Measurements from ENCODE around the gene EXD2. TPM values are rescaled to one million over a fixed set of nuclear protein-coding genes. Genes with fewer than 3 reads are reported as not detected.
"Not testable (repeated sequence)": the region's sequence is repeated elsewhere in the genome, so short reads cannot be mapped to it uniquely, and the experiment has no call there.

The EXD2 gene
- polyA plus RNA-seq, 1 donor = 35.6 TPM

- DNase-seq = no peak
Observed at GRCh38 chr14:69193721-69194120, 2.4 kb downstream of the EXD2 start.

DNA sequence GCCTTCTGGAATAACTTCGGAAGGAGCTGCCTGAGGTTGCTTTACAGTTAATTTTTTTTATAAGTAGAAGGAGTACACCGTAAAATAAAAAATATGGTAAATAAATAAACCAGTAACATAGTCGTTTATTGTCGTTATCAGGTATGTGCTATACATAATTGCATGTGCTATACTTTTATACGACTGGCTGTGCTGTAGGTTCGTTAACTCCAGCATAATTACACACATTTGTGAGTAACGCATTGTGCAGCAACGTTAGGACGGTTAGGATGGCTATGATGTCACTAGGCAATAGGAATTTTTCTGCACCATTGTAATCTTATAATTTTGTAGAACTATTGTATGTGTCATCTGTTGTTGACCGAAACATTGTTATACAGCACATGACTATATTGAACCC lies 8.5 kb downstream of the EXD2 start:
- DNase-seq = no peak

DNA sequence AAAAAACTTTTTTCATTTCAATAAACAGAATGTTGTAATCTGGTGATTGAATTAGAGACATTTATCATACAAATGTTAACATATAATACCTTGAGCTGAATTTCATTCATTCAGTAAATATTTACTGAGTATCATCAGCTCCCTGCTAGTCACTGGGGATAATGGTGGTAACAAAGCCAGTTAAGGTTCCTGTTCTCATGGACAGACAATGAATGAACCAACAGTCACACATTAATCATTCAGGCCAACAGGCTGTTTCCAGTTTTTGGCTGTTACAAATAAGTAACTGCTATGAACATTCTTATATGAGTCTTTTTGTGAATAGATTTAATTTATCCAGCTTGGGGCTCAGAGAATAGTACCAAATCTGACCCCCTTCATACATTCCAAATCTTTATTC lies 13.5 kb downstream of the EXD2 start:
- DNase-seq = no peak

DNA sequence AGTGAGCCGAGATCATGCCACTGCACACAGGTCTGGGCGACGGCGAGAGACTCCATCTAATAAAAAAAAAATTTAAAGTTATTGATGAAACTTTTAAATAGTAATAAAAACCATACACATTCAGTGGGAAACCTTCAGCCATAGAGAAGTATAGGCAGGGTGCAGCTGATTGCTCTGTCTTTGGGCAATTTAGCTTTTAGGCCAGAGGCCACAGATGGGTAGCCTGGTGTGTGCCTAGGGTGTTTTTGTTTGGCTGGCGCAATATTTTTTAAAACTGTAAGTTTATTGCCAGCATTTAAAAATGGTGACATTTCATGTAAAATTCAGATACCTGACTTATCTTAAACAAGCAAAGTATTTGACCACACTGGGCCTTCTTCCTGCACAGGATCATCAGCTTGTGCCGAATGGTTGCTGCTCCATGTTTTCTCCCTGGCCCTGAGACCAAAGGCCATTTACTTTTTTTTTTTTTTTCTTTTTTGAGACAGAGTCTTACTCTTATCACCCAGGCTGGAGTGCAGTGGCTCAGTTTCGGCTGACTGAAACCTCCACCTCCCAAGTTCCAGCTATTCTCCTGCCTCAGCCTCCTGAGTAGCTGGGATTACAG lies 16.2 kb downstream of the EXD2 start:
- DNase-seq = no peak

- DNase-seq = no peak
Observed at GRCh38 chr14:69208666-69209065, 17.4 kb downstream of the EXD2 start.

GRCh38 chr14:69214393-69214792 lies 23.1 kb downstream of the EXD2 start:
- DNase-seq = peak; percentile 53

DNA sequence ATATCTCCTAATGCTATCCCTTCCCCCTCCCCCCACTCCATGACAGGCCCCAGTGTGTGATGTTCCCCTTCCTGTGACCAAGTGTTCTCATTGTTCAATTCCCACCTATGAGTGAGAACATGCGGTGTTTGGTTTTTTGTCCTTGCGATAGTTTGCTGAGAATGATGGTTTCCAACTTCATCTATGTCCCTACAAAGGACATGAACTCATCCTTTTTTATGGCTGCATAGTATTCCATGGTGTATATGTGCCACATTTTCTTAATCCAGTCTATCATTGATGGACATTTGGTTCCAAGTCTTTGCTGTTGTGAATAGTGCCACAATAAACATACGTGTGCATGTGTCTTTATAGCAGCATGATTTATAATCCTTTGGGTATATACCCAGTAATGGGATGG lies 26.4 kb downstream of the EXD2 start:
- DNase-seq = not testable (repeated sequence)

GRCh38 chr14:69224946-69225345 lies 33.6 kb downstream of the EXD2 start:
- no peak for DNase-seq

DNA sequence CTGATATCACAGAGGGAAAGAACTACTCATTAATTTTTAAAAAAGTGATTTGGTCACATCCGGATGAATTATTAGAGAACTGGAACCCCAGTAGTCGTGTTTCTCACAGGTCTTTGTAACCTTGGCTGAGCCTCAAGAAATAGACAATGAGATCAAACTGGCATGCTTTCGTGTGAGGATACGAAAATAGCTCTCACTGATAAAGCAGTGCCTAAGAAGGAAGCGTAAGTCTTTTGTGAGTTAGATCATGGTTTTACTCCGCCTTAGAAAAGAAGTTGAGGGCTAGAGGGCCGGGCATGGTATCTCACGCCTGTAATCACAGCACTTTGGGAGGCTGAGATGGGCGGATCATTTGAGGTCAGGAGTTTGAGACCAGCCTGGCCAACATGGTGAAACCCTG lies 34.9 kb downstream of the EXD2 start:
- no peak for DNase-seq

- DNase-seq = no peak
Observed at GRCh38 chr14:69226736-69227135, 35.4 kb downstream of the EXD2 start.

- no peak for DNase-seq
Observed at GRCh38 chr14:69231486-69231885, 40.2 kb downstream of the EXD2 start.

- no peak for DNase-seq
Observed at GRCh38 chr14:69232388-69232787, 41.1 kb downstream of the EXD2 start.

- no peak for DNase-seq
Observed at GRCh38 chr14:69234106-69234505, 42.8 kb downstream of the EXD2 start.

GRCh38 chr14:69235708-69236107 lies 44.4 kb downstream of the EXD2 start:
- DNase-seq = no peak

GRCh38 chr14:69237142-69237541 lies 45.8 kb downstream of the EXD2 start:
- DNase-seq = no peak

DNA sequence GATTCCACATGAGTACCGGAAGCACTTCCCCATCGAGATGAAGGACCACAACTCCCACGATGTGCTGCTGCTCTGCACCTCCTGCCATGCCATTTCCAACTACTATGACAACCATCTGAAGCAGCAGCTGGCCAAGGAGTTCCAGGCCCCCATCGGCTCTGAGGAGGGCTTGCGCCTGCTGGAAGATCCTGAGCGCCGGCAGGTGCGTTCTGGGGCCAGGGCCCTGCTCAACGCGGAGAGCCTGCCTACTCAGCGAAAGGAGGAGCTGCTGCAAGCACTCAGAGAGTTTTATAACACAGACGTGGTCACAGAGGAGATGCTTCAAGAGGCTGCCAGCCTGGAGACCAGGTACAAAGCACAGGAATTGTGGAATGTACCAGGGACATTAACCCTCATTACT lies 46.3 kb downstream of the EXD2 start:
- no peak for DNase-seq

DNA sequence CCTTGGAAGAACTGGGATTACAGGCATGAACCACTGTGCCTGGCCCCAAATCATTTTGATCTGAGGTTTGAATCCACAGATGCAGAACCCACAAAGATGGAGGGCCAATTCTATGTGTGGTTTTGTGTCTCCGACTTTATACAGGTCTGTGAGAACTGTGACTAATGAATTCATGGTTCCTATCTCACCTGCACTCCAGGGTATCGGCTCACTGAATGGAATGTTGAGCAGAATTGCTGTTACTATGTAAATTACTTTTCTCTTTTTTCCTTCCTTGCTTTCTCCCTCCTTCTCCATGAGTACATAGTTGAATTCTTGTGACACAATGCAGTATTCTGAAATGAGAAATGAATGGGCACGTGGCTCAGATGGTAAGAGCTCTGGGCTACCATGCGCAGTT lies 47.6 kb downstream of the EXD2 start:
- DNase-seq = no peak

- DNase-seq = no peak
Observed at GRCh38 chr14:69240527-69241173, 49.4 kb downstream of the EXD2 start.

GRCh38 chr14:69241577-69241976 lies 50.3 kb downstream of the EXD2 start:
- no peak for DNase-seq

DNA sequence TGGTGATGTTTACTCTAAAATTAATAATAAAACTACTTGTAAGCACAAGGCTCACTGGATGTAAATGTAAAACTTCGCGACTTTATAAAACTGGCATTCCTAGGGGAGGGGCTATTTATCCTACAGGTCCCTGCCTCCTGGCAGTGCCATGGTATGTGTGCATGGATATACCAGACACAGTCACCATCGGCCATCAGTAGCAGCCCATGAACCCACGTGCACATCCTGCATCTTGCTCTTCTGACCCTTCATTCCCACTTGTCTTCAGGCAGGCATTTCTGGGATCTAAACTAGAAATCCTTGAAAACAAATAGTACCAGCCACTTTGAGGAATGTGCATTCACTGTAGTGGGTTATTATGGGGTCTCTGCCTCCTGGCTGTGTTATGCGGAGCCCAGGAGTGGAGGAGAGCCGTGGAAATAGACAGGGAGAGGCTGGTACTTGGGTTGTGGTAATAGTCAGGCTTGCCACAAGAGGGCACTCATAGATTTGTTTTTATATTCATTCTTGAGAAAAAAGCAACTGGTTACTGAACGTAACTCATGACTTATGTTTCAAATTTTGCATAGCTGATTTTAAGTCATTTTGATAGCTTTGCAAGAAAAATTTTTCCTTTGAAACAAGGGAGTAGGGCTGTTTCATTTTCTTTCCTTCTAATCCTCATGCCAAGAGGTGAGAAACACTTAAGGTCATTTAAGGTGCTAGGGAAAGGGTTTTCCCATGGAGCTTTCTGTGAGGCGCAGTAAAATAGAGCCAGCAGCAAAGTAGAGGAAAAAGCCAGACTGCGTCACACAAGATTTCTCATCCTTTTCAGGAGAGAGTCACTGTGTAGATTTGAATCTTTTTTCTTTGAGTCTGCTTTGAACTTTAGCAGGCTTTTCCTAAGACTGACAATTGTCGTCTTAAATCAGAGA lies 51.3 kb downstream of the EXD2 start:
- DNase-seq = peak; percentile 68

- DNase-seq = no peak
Observed at GRCh38 chr14:69244946-69245345, 53.6 kb downstream of the EXD2 start.

GRCh38 chr14:69246331-69246730 lies 55.0 kb downstream of the EXD2 start:
- DNase-seq = no peak

Measured in left kidney (tissue), 2 donors.